ENCODE results near the gene CHSY3.

Gene CHSY3

GRCh38 chr5:130126746-130127145 lies 222.5 kb downstream of the CHSY3 start:
- no peaks in the 10 kb centered on the region for H3K27me3 ChIP-seq (ENCODE audit: control insufficient read depth in 1 of 2, insufficient read depth in 2 of 2, low read length in 2 of 2)
- no peaks in the 10 kb centered on the region for H3K36me3 ChIP-seq (ENCODE audit: insufficient read depth, low read length)
- no peak overlapping the region for H3K4me3 ChIP-seq (ENCODE audit: low read depth in 1 of 2, low read length in 2 of 2)
- H3K27ac ChIP-seq (ENCODE audit: low read depth, low read length), result no peak overlapping the region
- no peaks in the 10 kb centered on the region for H3K4me1 ChIP-seq (ENCODE audit: insufficient read depth, low read length)
- no peaks in the 10 kb centered on the region for H3K9me3 ChIP-seq (ENCODE audit: low read length)
- H3K9ac ChIP-seq (ENCODE audit: low read length), result no peak overlapping the region

GRCh38 chr5:130135506-130135905 lies 231.2 kb downstream of the CHSY3 start:
- no peak overlapping the region for H3K9ac ChIP-seq (ENCODE audit: low read length)
- H3K27me3 ChIP-seq (ENCODE audit: control insufficient read depth in 1 of 2, insufficient read depth in 2 of 2, low read length in 2 of 2), result no peaks in the 10 kb centered on the region
- no peak overlapping the region for H3K27ac ChIP-seq (ENCODE audit: low read depth, low read length)
- peaks cover 15% of the 10 kb centered on the region for H3K4me1 ChIP-seq (ENCODE audit: insufficient read depth, low read length)
- H3K36me3 ChIP-seq (ENCODE audit: insufficient read depth, low read length), result no peaks in the 10 kb centered on the region
- H3K9me3 ChIP-seq (ENCODE audit: low read length), result no peaks in the 10 kb centered on the region
- no peak overlapping the region for H3K4me3 ChIP-seq (ENCODE audit: low read depth in 1 of 2, low read length in 2 of 2)

- no peak overlapping the region for H3K27ac ChIP-seq (ENCODE audit: low read depth, low read length)
- H3K36me3 ChIP-seq (ENCODE audit: insufficient read depth, low read length), result no peaks in the 10 kb centered on the region
- H3K27me3 ChIP-seq (ENCODE audit: control insufficient read depth in 1 of 2, insufficient read depth in 2 of 2, low read length in 2 of 2), result no peaks in the 10 kb centered on the region
- H3K9ac ChIP-seq (ENCODE audit: low read length), result no peak overlapping the region
- no peaks in the 10 kb centered on the region for H3K9me3 ChIP-seq (ENCODE audit: low read length)
- H3K4me1 ChIP-seq (ENCODE audit: insufficient read depth, low read length), result peaks cover 15% of the 10 kb centered on the region
- no peak overlapping the region for H3K4me3 ChIP-seq (ENCODE audit: low read depth in 1 of 2, low read length in 2 of 2)
Observed at GRCh38 chr5:130136300-130136699, 232.0 kb downstream of the CHSY3 start.

GRCh38 chr5:130137681-130138080 lies 233.4 kb downstream of the CHSY3 start:
- Histone ChIP-seq H3K9me3 (ENCODE audit: low read length) (no peaks in the 10 kb centered on the region), H3K27ac (ENCODE audit: low read depth, low read length) (no peak overlapping the region), H3K9ac (ENCODE audit: low read length) (no peak overlapping the region), H3K4me1 (ENCODE audit: insufficient read depth, low read length) (peaks cover 15% of the 10 kb centered on the region), H3K27me3 (ENCODE audit: control insufficient read depth in 1 of 2, insufficient read depth in 2 of 2, low read length in 2 of 2) (no peaks in the 10 kb centered on the region), H3K4me3 (ENCODE audit: low read depth in 1 of 2, low read length in 2 of 2) (no peak overlapping the region), H3K36me3 (ENCODE audit: insufficient read depth, low read length) (no peaks in the 10 kb centered on the region)

GRCh38 chr5:130138406-130139045 lies 234.3 kb downstream of the CHSY3 start:
- no peaks in the 10 kb centered on the region for H3K27me3 ChIP-seq (ENCODE audit: control insufficient read depth in 1 of 2, insufficient read depth in 2 of 2, low read length in 2 of 2)
- no peak overlapping the region for H3K27ac ChIP-seq (ENCODE audit: low read depth, low read length)
- no peak overlapping the region for H3K4me3 ChIP-seq (ENCODE audit: low read depth in 1 of 2, low read length in 2 of 2)
- peaks cover 15% of the 10 kb centered on the region for H3K4me1 ChIP-seq (ENCODE audit: insufficient read depth, low read length)
- H3K9ac ChIP-seq (ENCODE audit: low read length), result no peak overlapping the region
- H3K9me3 ChIP-seq (ENCODE audit: low read length), result no peaks in the 10 kb centered on the region
- no peaks in the 10 kb centered on the region for H3K36me3 ChIP-seq (ENCODE audit: insufficient read depth, low read length)

- Histone ChIP-seq H3K36me3 (ENCODE audit: insufficient read depth, low read length) (no peaks in the 10 kb centered on the region), H3K4me3 (ENCODE audit: low read depth in 1 of 2, low read length in 2 of 2) (no peak overlapping the region), H3K27ac (ENCODE audit: low read depth, low read length) (no peak overlapping the region), H3K9me3 (ENCODE audit: low read length) (no peaks in the 10 kb centered on the region), H3K27me3 (ENCODE audit: control insufficient read depth in 1 of 2, insufficient read depth in 2 of 2, low read length in 2 of 2) (no peaks in the 10 kb centered on the region), H3K4me1 (ENCODE audit: insufficient read depth, low read length) (peaks cover 10% of the 10 kb centered on the region), H3K9ac (ENCODE audit: low read length) (no peak overlapping the region)
Observed at GRCh38 chr5:130141659-130142320, 237.5 kb downstream of the CHSY3 start.

- Histone ChIP-seq H3K9ac (ENCODE audit: low read length) (no peak overlapping the region), H3K4me3 (ENCODE audit: low read depth in 1 of 2, low read length in 2 of 2) (no peak overlapping the region), H3K27ac (ENCODE audit: low read depth, low read length) (no peak overlapping the region), H3K9me3 (ENCODE audit: low read length) (no peaks in the 10 kb centered on the region), H3K36me3 (ENCODE audit: insufficient read depth, low read length) (no peaks in the 10 kb centered on the region), H3K4me1 (ENCODE audit: insufficient read depth, low read length) (peaks cover 12% of the 10 kb centered on the region), H3K27me3 (ENCODE audit: control insufficient read depth in 1 of 2, insufficient read depth in 2 of 2, low read length in 2 of 2) (no peaks in the 10 kb centered on the region)
Observed at GRCh38 chr5:130151239-130151638, 247.0 kb downstream of the CHSY3 start.

- no peak overlapping the region for H3K4me3 ChIP-seq (ENCODE audit: low read depth in 1 of 2, low read length in 2 of 2)
- H3K4me1 ChIP-seq (ENCODE audit: insufficient read depth, low read length), result peaks cover 12% of the 10 kb centered on the region
- no peak overlapping the region for H3K9ac ChIP-seq (ENCODE audit: low read length)
- H3K27me3 ChIP-seq (ENCODE audit: control insufficient read depth in 1 of 2, insufficient read depth in 2 of 2, low read length in 2 of 2), result no peaks in the 10 kb centered on the region
- no peaks in the 10 kb centered on the region for H3K36me3 ChIP-seq (ENCODE audit: insufficient read depth, low read length)
- H3K9me3 ChIP-seq (ENCODE audit: low read length), result no peaks in the 10 kb centered on the region
- no peak overlapping the region for H3K27ac ChIP-seq (ENCODE audit: low read depth, low read length)
Observed at GRCh38 chr5:130155345-130156011, 251.2 kb downstream of the CHSY3 start.

- H3K4me3 ChIP-seq (ENCODE audit: low read depth in 1 of 2, low read length in 2 of 2), result no peak overlapping the region
- H3K4me1 ChIP-seq (ENCODE audit: insufficient read depth, low read length), result peaks cover 12% of the 10 kb centered on the region
- no peak overlapping the region for H3K27ac ChIP-seq (ENCODE audit: low read depth, low read length)
- H3K9me3 ChIP-seq (ENCODE audit: low read length), result no peaks in the 10 kb centered on the region
- H3K27me3 ChIP-seq (ENCODE audit: control insufficient read depth in 1 of 2, insufficient read depth in 2 of 2, low read length in 2 of 2), result no peaks in the 10 kb centered on the region
- H3K36me3 ChIP-seq (ENCODE audit: insufficient read depth, low read length), result no peaks in the 10 kb centered on the region
- no peak overlapping the region for H3K9ac ChIP-seq (ENCODE audit: low read length)
Observed at GRCh38 chr5:130158036-130158435, 253.8 kb downstream of the CHSY3 start.

- no peaks in the 10 kb centered on the region for H3K27me3 ChIP-seq (ENCODE audit: control insufficient read depth in 1 of 2, insufficient read depth in 2 of 2, low read length in 2 of 2)
- H3K27ac ChIP-seq (ENCODE audit: low read depth, low read length), result no peak overlapping the region
- H3K4me3 ChIP-seq (ENCODE audit: low read depth in 1 of 2, low read length in 2 of 2), result no peak overlapping the region
- no peaks in the 10 kb centered on the region for H3K36me3 ChIP-seq (ENCODE audit: insufficient read depth, low read length)
- H3K4me1 ChIP-seq (ENCODE audit: insufficient read depth, low read length), result peaks cover 10% of the 10 kb centered on the region
- no peak overlapping the region for H3K9ac ChIP-seq (ENCODE audit: low read length)
- H3K9me3 ChIP-seq (ENCODE audit: low read length), result no peaks in the 10 kb centered on the region
Observed at GRCh38 chr5:130159968-130160367, 255.7 kb downstream of the CHSY3 start.

- H3K4me1 ChIP-seq (ENCODE audit: insufficient read depth, low read length), result no peaks in the 10 kb centered on the region
- no peak overlapping the region for H3K4me3 ChIP-seq (ENCODE audit: low read depth in 1 of 2, low read length in 2 of 2)
- no peaks in the 10 kb centered on the region for H3K27me3 ChIP-seq (ENCODE audit: control insufficient read depth in 1 of 2, insufficient read depth in 2 of 2, low read length in 2 of 2)
- no peak overlapping the region for H3K27ac ChIP-seq (ENCODE audit: low read depth, low read length)
- H3K9me3 ChIP-seq (ENCODE audit: low read length), result no peaks in the 10 kb centered on the region
- H3K36me3 ChIP-seq (ENCODE audit: insufficient read depth, low read length), result no peaks in the 10 kb centered on the region
- H3K9ac ChIP-seq (ENCODE audit: low read length), result no peak overlapping the region
Observed at GRCh38 chr5:130164966-130165365, 260.7 kb downstream of the CHSY3 start.
